Measurements from ENCODE around the gene IER5.
"Not testable (repeated sequence)": the region's sequence is repeated elsewhere in the genome, so short reads cannot be mapped to it uniquely, and the experiment has no call there.

IER5 gene

DNA sequence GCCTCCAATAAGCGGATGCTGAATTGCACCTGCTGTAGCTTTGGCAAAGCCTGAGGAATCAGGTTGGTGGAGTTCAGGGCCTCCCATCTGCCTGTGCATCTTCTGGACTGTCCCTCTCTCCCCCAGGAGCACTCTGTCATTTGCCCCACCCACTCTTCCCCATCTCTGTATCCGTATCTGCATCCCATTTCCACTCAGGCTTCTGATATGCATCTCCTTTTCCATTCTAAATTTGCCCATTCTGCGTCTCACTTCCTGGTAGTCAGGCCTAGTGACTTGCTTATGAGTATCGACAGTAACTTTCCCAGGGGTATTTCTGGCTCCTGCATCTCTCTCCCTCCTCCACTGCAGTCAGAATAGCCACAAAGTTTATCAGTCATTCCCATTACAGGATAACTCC lies 39.1 kb upstream of the IER5 start:
- no peaks in the 10 kb centered on the region for H3K9me3 ChIP-seq (ENCODE audit: severe bottlenecking)
- DNase-seq: no peak
- TF ChIP-seq CTCF (IDR thresholded peaks at IDR 0.05; ENCODE audit: low read depth, low read length): no peak

DNA sequence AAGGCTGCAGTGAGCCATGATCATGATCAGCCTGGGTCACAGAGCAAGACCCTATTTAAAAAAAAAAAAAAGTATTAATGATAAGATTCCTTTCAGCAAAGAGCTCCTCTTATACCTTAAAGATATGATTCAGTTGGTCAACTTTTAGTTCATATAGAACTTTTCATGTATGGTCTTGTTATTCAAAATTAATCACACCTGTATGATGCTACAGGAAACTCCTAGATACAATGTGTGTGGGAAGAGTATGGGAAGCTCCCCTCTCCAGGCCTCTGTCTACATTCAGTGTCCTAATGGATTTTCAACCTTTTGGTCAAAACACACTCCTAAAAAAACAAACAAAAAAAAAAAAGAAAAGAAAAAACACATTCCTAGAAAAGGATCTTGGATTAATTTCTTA lies 37.6 kb upstream of the IER5 start:
- H3K27ac ChIP-seq: no peak overlapping the region
- DNase-seq: no peak
- H3K36me3 ChIP-seq: no peaks in the 10 kb centered on the region
- no peaks in the 10 kb centered on the region for H3K9me3 ChIP-seq (ENCODE audit: severe bottlenecking)
- no peak for TF ChIP-seq CTCF (IDR thresholded peaks at IDR 0.05; ENCODE audit: low read depth, low read length)
- H3K27me3 ChIP-seq (ENCODE audit: insufficient read depth, low read depth, severe bottlenecking): no peaks in the 10 kb centered on the region
- H3K4me3 ChIP-seq (ENCODE audit: low read depth, low read length): no peak overlapping the region

More for the DNA sequence above, 39.1 kb upstream of the IER5 start:
- Histone ChIP-seq H3K27me3 (ENCODE audit: insufficient read depth, low read depth, severe bottlenecking) (no peaks in the 10 kb centered on the region), H3K4me3 (ENCODE audit: low read depth, low read length) (no peak overlapping the region), H3K36me3 (no peaks in the 10 kb centered on the region), H3K27ac (no peak overlapping the region)

DNA sequence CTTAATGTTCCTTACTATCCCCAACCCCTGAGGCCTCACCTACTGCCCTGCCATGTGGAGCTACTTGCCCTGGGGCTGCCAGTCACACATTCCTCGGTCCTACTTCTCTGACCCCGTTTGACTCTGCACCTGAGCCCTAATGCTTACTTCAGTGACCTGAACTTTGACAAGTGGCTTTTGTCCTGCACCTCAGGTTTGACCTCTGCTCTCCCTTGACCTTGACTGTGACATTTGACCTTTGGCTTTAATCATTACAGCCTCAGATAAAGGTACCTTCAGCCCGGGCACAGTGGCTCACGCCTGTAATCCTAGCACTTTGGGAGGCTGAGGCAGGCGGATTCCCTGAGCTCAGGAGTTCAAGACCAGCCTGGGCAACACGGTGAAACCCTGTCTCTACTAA lies 31.9 kb upstream of the IER5 start:
- H3K4me3 ChIP-seq (ENCODE audit: low read depth, low read length): no peak overlapping the region
- H3K27ac ChIP-seq: no peak overlapping the region
- DNase-seq: no peak
- no peaks in the 10 kb centered on the region for H3K9me3 ChIP-seq (ENCODE audit: severe bottlenecking)
- H3K27me3 ChIP-seq (ENCODE audit: insufficient read depth, low read depth, severe bottlenecking): no peaks in the 10 kb centered on the region
- H3K36me3 ChIP-seq: no peaks in the 10 kb centered on the region
- no peak for TF ChIP-seq CTCF (IDR thresholded peaks at IDR 0.05; ENCODE audit: low read depth, low read length)

DNA sequence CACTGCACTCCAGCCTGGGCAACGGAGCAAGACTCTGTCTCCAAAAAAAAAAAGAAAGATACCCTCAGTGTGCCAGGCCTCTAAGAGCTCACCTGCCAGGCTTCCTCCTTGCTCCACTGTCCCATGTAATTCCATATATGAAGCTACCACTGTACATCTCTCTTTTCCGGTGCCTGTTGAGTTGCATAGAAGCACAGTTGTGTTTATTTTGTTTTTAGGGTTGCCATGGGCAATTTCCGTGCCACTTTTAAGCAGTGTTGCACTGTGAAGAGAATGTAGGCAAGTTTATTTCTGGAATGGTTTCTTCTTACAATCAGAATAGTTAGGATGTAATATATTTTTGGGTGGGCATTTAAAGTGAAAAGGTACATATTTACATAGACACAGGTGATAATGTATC lies 31.4 kb upstream of the IER5 start:
- H3K36me3 ChIP-seq: no peaks in the 10 kb centered on the region
- H3K4me3 ChIP-seq (ENCODE audit: low read depth, low read length): no peak overlapping the region
- no peaks in the 10 kb centered on the region for H3K27me3 ChIP-seq (ENCODE audit: insufficient read depth, low read depth, severe bottlenecking)
- no peak overlapping the region for H3K27ac ChIP-seq
- no peaks in the 10 kb centered on the region for H3K9me3 ChIP-seq (ENCODE audit: severe bottlenecking)
- no peak for TF ChIP-seq CTCF (IDR thresholded peaks at IDR 0.05; ENCODE audit: low read depth, low read length)
- no peak for DNase-seq

DNA sequence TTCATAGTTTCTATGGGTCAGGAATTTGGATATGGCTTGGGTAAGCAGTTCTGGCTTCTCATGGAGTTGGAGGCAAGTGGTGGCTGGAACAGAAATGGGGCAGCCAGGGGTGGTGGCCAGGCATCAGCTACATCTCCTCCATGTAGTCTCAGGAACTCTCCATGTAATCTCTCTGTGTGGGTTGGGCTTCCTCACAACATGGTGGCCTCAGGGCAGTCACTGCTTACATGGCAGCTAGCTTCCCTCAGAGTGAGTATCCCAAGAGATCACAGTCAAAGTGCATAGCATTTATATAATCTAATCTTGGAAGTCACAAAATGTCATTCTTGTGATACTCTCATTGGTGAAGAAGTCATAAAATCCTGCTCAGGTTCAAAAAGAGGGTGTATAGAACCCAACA lies 29.1 kb upstream of the IER5 start:
- no peak overlapping the region for H3K4me3 ChIP-seq (ENCODE audit: low read depth, low read length)
- H3K27me3 ChIP-seq (ENCODE audit: insufficient read depth, low read depth, severe bottlenecking): no peaks in the 10 kb centered on the region
- no peaks in the 10 kb centered on the region for H3K36me3 ChIP-seq
- H3K27ac ChIP-seq: no peak overlapping the region
- no peaks in the 10 kb centered on the region for H3K9me3 ChIP-seq (ENCODE audit: severe bottlenecking)
- no peak for DNase-seq
- no peak for TF ChIP-seq CTCF (IDR thresholded peaks at IDR 0.05; ENCODE audit: low read depth, low read length)

GRCh38 chr1:181060066-181060465 lies 28.4 kb upstream of the IER5 start:
- Histone ChIP-seq H3K9me3 (ENCODE audit: severe bottlenecking) (no peaks in the 10 kb centered on the region), H3K27ac (no peak overlapping the region), H3K27me3 (ENCODE audit: insufficient read depth, low read depth, severe bottlenecking) (no peaks in the 10 kb centered on the region), H3K4me3 (ENCODE audit: low read depth, low read length) (no peak overlapping the region), H3K36me3 (no peaks in the 10 kb centered on the region)
- TF ChIP-seq CTCF (IDR thresholded peaks at IDR 0.05; ENCODE audit: low read depth, low read length): no peak
- DNase-seq: no peak

DNA sequence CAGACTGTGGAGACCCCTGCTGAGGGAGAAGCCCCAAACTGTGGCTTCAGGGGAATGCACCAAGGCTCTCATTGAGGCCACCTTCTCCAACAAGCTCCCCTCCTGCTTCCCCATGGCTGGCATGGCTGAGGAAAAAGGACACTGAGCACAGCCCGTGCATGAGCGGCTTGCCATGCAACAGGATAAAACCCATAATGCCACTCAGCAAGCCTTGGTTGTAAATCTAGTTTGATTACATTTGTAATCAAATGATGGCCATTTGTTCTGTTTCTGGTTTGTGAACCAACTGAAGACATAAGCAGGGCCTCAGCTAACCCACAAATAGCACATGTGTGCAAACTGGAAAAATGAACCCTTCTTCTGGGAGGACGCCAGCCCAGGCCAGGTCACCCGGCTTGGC lies 27.6 kb upstream of the IER5 start:
- H3K9me3 ChIP-seq (ENCODE audit: severe bottlenecking); DNase-seq; H3K27ac ChIP-seq; H3K36me3 ChIP-seq; H3K27me3 ChIP-seq (ENCODE audit: insufficient read depth, low read depth, severe bottlenecking); H3K4me3 ChIP-seq (ENCODE audit: low read depth, low read length): not testable (repeated sequence)
